Amniotic stem cell (primary cell): ENCODE results near the gene ASB7.
"Not testable (repeated sequence)": the region's sequence is repeated elsewhere in the genome, so short reads cannot be mapped to it uniquely, and the experiment has no call there.

Experiments
- DNase-seq: peaks from one replicate; lab custom pipeline; 2025; lab: John Stamatoyannopoulos, UW

The ASB7 gene

GRCh38 chr15:100651253-100651652 lies 48.9 kb downstream of the ASB7 start:
- DNase-seq, result no peak

DNA sequence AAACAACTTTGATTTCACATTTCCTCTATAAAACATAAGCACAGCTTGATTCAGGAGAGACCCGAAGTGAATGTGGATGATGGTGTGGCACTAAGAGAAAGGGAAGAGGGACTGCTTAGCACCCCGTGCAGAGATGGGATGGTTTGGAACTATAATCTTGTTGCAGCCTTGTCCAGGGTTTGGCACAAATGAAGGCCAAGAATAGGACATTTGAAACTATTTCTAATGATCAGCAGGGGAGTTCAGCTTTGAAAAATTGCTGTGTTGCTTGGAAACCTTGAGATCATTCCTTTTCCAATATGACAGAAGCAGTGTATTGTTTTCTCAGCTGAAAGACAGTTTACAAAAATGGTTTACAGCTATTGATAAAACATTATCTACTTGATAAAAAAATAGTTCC lies 49.7 kb downstream of the ASB7 start:
- no peak for DNase-seq

DNA sequence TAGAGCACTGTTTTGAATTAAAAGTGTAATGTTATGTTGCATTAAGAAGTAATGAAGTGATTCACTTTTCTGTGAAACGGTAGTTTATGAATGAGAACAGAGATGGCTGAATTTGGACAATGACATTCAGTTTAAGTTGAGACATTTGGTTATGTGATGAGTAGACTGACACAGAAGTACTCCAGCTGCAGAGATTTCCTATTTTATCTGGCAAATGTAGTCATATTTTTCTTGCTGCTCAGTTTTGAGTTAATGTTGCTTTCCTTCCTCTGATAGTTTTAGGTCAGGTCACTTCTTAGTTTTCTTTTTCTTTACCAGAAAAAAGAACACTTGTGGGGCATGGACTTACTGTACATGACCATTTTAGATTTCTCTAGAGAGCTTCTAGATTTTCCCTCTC lies 51.2 kb downstream of the ASB7 start:
- no peak for DNase-seq

DNA sequence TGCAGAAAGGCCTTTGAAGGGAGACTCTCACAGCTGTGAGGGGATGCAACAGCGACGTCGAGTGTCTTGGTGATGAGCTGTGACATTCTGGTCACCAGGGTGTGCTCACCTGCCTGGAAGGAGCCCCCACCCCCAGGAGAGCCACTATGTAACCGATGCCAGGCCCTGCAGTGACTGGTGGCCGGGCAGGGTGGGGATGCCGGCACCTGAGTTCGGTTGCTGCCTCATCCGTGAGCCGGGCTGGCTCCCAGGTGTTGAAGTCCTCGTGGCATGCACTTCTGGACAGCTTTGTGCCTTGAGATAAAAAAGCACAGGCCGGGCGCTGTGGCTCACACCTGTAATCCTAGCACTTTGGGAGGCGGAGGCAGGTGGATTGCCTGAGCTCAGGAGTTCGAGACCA lies 56.5 kb downstream of the ASB7 start:
- no peak for DNase-seq

GRCh38 chr15:100661156-100661555 lies 58.8 kb downstream of the ASB7 start:
- no peak for DNase-seq

GRCh38 chr15:100663086-100663914 lies 60.9 kb downstream of the ASB7 start:
- no peak for DNase-seq

- DNase-seq, result no peak
Observed at GRCh38 chr15:100663915-100664281, 61.5 kb downstream of the ASB7 start.

GRCh38 chr15:100665570-100665969 lies 63.2 kb downstream of the ASB7 start:
- no peak for DNase-seq

GRCh38 chr15:100667405-100668347 lies 65.3 kb downstream of the ASB7 start:
- DNase-seq, result no peak

DNA sequence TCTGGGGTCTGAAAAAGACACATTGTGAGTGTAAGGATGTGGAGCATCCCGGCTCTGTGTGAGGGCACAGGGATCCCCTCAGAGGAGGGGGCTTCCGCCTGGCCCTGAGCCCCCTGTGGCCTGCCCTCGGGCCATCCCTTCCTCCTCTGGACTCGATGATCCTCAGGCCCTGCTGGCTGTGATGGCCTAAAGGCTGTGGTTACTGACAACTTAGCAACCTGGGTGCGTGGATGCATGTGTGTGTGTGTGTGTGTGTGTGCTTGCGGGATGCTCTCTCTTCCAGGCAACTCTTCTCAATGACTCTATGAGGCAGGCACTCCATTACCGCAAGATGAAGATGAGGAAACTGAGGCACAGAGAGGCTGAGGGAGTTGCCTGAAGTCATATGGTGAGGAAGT lies 66.0 kb downstream of the ASB7 start:
- DNase-seq, result no peak

DNA sequence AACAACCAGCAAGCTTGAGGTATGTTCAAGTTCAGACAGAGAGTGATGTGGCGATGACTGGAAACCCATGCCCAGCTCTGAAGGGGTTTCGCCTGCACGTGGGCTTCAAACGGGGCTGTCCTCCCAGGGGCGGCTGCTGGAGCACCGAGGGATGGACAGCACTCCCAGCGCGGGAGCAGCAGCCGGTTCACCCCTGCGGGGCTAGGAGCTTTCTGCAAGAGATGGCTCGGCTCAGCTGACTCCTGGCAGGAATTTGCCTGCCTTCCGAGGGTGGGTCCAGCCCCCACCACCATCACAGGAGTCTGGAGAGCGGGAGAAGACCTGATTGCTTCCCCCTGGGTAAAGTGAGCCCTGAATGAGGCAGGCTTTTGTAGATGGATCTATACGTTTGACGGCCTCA lies 66.9 kb downstream of the ASB7 start:
- DNase-seq, result no peak

DNA sequence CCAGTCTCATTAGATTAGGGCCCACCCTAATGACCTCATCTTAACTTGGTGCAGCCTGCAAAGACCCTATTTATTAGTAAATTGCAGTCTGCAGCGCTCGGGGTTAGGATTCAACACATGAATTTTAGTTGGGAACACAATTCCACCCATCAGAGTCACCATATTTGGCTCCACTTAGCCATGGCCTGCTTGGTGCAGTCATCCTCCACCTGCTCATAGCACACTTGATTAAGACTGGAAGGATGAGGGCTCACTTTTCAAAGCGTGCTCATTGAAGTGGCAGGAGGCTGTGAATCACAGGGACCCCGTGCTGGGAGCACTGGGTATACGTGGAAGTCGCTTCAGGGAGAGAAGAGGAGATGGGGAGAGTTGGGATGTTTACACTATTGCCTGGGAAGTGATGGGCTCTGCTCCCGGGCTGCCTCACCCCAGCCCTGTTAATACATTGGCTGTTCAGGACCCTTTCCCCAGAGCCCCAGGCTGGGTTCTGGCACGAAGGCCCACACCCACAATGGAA lies 68.2 kb downstream of the ASB7 start:
- no peak for DNase-seq

DNA sequence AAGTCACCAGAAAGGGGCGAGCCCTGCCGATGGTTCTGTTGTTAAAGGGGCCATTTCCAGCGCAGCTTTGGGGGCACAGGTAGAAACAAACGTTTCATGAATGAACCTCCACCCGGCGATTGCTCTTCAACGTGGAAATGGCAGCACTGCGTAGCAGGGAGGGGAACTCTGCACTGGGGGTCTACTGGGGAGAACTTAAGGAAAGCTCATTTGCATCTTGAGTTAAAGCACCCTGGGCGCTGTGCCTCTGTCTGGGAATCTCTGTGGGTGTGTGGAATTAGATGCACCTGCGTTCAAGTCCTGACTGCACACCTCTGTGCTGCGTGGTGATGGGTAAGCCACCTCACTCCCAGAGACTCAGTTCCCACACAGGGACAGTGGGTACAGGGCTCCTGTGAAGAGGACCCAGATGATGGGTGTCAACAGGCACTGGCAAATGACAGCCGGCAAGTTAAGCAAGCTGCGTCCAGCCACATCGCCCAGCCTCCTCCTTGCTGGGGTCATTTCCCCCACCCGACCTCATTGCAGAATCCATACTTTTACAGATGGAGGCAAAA lies 68.8 kb downstream of the ASB7 start:
- no peak for DNase-seq

DNA sequence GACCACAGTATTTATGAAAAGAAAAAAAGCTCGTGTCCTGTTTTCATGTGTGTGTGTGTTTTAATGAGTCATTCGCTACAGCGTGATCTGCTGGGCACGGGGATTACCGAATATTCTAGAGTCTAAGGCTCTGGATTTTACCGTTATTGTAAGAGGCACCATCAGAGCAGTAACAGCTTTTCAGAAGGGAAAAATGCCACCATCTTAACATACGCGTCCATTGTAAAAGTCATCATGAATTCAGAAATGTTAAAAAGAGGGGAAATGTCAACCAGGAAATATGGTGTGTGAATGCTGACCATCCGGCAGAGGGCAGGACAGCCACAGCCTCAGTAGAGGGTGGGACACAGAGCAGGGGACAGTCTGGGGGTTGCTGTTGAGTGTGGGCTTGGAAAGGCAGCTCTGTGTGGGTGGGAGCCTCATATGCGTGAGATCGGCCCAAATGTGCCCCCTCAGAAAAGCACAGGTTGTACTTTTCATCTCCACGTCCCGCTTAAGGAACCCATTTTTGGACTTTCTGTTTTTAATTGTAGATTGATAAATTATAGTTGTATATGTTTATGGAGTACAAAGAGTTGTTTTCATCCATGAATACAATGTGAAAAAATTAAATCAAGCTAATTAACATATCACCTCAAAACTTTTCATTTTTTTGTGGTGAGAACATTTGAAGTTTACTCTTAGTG lies 69.6 kb downstream of the ASB7 start:
- DNase-seq, result no peak

DNA sequence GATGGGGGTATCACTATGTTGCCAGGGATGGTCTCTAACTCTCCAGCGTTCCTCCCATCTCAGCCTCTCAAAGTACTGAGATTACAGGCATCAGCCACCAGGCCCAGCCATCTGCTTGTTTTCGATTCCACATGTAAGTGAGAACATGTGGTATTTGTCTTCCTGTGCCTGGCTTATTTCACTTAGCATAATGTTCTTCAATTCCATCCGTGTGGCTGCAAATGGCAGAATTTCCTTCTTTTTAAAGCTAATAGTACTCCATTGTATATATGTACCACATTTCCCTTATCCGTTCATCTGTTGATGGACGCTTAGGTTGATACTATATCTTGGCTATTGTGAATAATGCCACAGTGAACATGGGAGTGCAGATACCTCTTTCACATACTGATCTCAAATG lies 70.6 kb downstream of the ASB7 start:
- DNase-seq, result no peak

DNA sequence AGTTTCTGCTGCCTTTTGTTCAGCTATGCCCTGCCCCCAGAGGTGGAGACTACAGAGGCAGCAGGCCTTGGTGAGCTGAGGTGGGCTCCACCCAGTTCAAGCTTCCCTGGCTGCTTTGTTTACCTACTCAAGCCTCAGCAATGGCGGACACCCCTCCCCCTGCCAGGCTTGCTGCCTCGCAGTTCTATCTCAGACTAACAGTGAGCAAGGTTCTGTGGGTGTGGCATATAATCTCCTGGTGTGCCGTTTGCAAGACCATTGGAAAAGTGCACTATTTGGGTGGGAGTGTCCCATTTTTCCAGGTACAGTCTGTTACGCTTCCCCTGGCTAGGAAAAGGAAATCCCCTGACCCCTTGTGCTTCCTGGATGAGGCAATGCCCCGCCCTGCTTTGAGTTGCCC lies 76.8 kb downstream of the ASB7 start:
- not testable (repeated sequence) for DNase-seq

GRCh38 chr15:100680726-100681125 lies 78.3 kb downstream of the ASB7 start:
- no peak for DNase-seq

- DNase-seq, result no peak
Observed at GRCh38 chr15:100681335-100681746, 79.0 kb downstream of the ASB7 start.

GRCh38 chr15:100682468-100682867 lies 80.1 kb downstream of the ASB7 start:
- DNase-seq, result no peak

DNA sequence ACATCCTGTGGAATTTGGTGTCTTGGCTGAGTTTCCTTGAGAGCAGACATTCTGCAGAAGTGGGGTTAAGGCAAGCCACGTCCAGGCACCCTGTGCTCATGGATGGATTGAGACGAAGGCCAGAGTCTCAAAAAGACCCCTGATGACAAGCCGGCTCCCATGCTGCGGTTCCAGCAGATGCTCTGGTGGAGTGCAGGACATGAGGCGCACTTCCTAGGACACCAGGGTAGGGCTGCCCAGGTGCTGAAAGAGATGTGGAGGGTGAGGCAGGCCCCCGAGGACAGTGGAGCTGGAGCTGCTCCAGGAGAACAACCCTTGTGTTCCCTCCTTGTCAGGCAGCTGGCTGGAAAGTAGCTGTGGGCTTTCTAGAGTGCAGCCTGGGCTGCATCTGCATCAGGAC lies 81.0 kb downstream of the ASB7 start:
- DNase-seq, result no peak

GRCh38 chr15:100684591-100684990 lies 82.2 kb downstream of the ASB7 start:
- DNase-seq, result no peak
